ENCODE measurements around the gene KIAA0232.
"Not testable (repeated sequence)": the region's sequence is repeated elsewhere in the genome, so short reads cannot be mapped to it uniquely, and the experiment has no call there.

KIAA0232 gene

DNA sequence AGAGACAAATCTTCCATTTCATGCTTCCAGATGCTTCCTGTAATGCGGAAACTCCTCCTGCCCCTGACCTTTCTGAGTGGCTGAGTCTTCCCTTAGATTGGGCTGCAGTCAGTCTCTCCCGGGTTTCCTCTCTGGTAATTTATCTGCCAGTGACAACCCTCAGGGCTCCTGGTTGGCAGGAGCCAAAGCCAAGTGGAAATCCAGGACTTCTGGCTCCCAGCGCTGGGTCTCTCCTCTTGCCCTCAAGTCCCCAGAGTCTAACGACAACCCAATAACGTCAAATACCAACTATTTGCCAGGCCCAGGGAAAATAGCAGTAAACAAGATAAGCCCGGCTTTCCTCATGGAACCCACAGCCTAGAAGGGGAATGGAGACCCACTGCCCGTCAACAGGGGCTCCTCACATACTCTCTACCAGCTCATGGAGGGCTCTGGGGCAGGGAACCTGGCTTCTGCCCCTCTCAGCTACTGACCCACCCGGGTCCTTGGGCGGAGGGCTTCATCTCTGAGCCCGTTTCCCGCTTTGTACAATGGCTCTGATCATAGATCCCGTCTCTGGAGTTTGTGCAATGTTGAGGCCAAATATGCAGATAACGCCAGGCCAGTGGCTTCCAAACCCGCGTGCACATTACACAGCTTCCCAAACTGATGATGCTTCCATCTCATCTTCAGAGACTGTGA is 126.0 kb downstream of the KIAA0232 start:
- DNase-seq, result no peak

DNA sequence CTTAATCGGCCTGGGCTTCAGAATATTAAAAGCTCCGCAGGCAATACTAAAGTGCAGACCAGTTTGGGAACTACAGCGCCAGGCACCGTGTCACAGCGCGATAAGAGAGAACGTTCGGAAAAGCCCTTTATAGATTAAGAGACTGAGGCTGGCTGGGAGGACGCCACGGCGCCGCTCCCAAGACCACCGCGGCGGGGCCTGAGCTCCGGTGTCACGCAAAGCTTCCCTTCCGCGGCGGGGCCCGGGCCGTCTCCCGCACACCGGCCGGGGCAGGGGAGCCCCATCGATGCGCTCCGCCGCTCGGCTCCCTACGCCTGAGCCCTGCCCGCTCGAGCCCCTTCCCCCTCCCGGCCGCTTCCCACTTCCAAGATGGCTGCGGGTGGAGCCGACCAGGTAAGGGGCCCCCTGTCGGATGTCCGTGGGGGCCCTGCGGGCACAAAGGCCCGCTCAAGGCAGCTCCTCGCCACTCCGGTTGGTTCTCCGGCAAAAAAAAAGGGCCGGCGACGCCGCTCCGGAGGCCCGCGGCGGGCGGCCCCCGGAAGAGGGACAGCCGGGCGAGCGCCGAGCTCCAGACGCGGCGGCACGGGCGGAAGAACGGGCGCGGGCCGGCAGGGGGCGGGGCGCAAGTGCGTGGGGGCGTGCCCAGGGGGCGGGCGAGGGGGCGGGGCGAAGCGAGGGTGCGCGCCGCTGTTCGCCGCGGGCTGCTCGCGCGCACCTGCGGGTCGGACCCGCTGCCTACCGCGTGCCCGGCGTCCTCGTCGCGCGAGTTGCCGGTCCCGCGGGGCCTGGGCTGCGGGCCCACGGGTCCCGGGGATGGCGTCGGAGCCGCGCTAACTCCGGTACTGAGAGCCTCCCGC is 126.8 kb downstream of the KIAA0232 start, which contains the start of gene TBC1D14:
Gene TBC1D14, plus strand, starts transcription at position 714 of the 857 bp plus-strand sequence. CDS start 13,564 bp downstream, outside the sequence.
- DNase-seq, result peak; percentile 54

DNA sequence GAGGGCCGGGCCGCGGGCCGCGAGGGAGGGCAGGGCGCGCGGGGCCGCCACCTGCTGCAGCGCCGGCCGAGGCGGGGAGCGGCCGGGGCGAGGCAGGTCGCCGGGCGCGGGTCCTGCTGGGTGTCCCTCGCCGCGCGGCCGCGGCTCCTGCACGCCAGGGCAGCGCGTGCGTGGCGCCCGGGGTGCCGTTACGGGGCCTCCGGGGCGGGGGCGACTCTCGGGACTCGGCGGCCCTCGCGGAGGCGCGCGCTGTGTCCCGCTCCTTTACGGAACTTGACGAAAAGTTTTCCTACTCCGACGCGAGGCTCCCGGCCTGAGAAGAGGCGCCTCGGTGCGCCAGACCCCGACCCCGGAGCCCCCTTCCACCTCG is 127.4 kb downstream of the KIAA0232 start:
- DNase-seq, result no peak

GRCh38 chr4:6910340-6910959 is 127.9 kb downstream of the KIAA0232 start:
- DNase-seq, result no peak

GRCh38 chr4:6910960-6911874 is 128.7 kb downstream of the KIAA0232 start:
- DNase-seq, result no peak

DNA sequence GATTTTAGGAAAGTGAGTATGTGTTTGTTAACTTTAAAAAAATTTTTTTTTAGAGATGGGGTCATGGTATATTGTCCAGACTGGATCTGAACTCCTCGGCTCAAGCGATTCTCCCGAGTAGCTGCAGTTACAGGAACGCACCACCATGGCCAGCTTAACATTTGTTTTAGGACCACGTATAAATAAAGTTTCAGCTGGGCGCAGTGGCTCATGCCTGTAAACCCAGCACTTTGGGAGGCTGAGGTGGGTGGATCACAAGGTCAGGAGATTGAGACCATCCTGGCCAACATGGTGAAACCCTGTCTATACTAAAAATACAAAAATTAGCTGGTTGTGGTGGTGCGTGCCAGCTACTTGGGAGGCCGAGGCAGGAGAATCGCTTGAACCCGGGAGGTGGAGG is 129.4 kb downstream of the KIAA0232 start:
- not testable (repeated sequence) for DNase-seq

- DNase-seq, result no peak
Measured at GRCh38 chr4:6912441-6912840, 129.9 kb downstream of the KIAA0232 start.

- no peak for DNase-seq
Measured at GRCh38 chr4:6913350-6913905, 130.9 kb downstream of the KIAA0232 start.

- no peak for DNase-seq
Measured at GRCh38 chr4:6914448-6914847, 131.9 kb downstream of the KIAA0232 start.

GRCh38 chr4:6915041-6916005 is 132.8 kb downstream of the KIAA0232 start:
- no peak for DNase-seq

DNA sequence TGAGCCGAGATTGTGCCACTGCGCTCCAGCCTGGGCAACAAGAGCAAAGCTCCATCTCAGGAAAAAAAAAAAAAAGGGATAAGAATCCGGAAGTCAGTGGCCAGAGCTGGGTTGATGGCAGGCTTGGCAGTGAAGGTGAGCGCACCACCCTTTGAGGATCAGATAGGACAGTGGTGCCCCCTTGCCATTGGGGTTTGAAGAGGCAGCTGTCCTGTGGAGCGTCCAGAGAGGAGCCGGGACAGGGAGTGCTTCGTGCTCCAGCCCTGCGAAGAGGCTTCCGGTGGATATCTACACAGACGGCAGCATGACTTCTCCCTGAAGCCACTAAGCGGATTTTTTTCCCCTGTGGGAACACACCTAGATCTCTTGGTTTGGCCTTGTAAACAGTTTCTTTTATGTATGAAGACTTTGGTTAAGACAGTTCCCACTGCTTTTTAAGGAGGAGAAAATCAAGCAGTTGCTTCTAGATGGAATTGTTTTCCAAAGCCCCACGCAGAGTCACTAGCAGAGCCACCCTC is 133.6 kb downstream of the KIAA0232 start:
- DNase-seq, result no peak

DNA sequence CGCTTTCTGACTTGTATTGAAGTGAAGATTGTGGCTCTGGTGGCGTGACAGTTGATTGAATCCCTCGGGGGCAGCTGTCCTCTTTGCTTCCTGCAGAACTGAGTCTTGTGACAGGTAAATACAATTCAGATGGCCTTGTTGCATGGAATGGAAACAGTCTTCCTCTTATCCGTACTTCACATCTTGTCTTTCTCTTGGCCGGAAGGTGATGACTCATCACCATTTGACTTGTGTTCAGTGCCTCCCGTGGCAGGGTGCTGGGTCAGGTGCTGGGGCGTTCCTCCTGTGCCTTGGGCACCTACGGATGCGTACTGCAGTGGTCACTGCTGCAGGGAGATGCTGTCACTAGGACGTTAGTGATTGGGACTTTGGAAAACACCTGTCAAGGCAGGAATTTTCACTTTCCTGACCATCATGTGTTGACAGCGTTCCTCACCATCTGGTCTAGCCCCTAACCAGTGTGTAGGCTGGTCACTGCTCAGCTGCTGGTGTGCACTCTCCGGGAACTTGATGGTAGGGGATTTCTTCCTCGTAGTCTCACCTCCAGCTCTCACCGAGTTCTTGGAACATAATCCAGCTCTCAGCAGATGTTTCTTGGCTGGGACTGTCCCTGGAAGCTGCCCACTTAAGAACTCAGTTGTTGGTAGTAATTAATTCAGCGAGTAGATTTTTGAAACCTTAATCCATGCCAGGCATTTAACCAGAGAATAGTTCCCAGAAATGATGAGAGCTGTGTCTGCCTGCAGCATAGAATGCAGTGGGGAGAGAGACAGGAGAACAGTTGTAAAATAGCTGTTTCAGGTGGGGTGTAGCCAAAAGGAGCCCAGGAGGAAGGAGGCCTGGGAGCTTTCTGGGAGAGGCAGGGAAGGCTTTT is 134.3 kb downstream of the KIAA0232 start:
- peak; percentile 9 for DNase-seq

- DNase-seq, result peak; percentile 69
Measured at GRCh38 chr4:6917461-6918271, 135.1 kb downstream of the KIAA0232 start.

DNA sequence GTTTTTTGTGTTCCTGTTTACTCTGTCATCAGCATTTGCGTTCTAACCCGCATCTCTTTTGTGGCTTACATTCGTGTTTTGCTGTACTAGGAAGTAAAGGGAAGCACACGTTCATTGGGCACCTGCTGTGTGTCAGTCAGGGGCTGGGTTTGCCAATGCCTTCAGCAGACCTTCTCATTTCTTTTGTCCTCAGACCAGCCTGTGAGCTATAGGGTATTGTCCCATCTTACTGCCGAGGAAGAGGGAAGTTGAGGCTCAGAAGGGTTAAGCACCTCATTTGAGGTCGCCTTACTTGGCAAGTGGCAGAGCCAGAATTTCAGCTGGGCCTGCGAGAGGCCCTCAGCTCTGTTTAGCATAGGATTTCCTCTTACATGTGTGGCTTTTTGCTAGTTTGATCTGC is 135.8 kb downstream of the KIAA0232 start:
- DNase-seq, result no peak

DNA sequence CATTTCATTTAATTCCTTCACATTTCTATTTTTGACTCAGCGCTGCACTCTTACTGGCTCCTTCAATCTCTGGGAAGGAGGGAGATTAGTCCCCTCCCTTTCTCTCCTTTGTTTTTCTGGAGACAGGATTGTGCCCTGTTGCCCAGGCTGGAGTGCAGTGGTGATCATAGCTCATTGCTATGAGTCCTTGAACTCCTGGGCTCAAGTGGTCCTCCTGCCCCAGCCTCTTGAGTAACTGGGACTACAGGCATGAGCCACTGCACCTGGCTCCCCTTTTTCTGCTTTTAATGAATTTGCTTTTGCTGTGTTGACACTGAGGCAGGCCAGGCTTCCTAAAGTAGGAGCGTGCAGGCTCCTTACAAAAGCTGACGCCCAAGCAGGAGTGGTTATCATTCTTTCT is 137.6 kb downstream of the KIAA0232 start:
- DNase-seq, result peak; percentile 51

- no peak for DNase-seq
Measured at GRCh38 chr4:6923507-6923906, 141.0 kb downstream of the KIAA0232 start.

DNA sequence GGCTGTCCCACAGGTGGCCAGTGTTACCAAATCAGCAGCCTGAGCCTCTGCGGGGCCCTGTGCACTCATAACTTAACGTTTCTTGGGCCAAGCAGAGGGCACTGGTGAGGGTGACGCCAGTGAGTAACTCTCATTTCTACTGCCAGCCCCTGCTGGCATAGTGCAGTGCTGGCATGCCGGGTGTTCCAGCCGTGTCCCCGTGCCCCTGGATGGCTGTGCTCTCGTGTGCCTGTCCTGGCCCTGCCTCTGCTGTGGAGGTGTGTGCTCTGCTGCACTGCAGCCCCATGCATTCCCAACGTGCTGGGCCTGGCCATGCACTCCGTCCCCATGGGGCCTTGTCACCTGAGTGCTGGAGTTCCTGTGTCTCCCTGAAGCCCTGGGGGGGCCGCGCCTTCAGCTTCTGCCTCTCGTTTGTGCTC is 141.8 kb downstream of the KIAA0232 start:
- DNase-seq, result no peak

- no peak for DNase-seq
Measured at GRCh38 chr4:6925357-6925836, 142.9 kb downstream of the KIAA0232 start.

DNA sequence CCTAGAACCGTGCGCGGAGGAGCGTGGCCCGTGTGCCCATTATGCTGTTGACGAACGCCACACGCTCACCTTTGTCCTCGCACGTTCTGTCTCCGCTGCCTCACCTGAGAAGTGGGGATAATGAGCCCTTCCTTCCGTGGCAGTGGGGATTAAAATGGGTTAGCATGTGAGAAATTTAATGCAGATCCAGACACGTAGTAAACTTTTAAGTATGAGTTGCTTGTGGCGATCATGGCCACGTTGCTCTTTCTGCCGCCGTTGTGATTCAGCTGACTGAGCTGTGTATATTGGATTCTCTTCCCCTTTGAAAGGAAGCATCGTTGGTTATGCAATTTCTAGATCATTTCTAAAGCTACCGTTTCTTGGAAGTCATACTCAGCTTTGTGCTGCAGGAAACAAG is 143.6 kb downstream of the KIAA0232 start:
- DNase-seq, result no peak
